Astrocyte of the spinal cord (primary cell): ENCODE data around the gene CDH7.

Source experiments
- DNase-seq: peaks from one replicate; pipeline ENCODE4 v3.0.0; 2011; ENCODE audit warnings: low read depth, low spot score
- H3K4me3 ChIP-seq: 2 replicates; pipeline ENCODE4 v1.5.1; 2011; ENCODE audit warnings: low read depth, mild to moderate bottlenecking, low read length, moderate library complexity
- CTCF ChIP-seq: IDR thresholded peaks from 2 replicates; pipeline ENCODE4 v1.5.1; 2012; ENCODE audit warnings: low read depth, mild to moderate bottlenecking, low read length, inconsistent platforms
- in situ Hi-C: cut with HindIII; loops from 2 replicates; pipeline ENCODE4 v1.10.0; 2017; ENCODE audit warnings: low sequenced_read_pairs

The CDH7 gene

DNA sequence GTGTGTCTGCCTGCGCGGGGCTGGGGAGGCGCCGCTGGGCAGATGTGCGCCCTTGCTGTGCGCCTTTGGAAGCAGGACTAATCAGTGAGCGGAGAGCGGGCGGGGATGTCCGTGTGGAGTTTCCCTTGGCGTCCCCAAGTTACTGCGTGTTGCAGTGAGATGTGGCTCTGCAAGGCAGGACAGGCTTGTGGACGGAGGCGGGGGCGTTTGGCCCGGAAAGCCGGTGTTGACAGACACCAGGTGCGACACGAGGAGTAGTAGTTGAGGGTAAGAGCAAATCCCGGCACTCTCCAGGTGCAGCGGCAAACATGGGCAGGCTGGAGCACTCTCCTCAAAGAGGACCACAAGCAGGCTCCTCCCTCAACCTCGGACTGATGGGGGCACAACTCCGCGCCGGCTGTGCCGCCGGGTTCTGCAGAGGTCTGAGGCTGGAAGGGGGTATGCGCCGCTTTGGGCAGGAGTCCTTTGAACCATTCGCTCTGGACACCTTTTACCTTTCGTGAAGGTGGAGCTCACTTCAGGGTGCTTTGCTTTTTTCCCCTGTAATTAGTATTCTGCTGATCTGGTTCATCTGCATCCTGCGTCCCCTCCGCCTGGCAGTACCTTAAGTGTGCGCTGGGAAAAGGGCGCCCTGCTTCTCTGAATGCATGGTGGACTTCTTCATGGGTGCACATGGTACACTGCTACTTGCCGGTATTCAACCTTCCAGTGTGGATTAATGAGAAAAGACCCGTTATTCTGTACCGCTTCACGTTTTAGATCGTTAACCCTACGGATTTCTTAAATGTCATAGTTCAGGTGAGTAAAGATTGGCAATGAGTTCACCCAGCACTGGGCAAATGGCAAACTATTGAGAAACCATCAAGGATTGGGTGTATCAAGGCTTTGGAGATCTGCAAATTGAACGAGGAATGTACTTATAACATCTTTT is 608 bp downstream of the CDH7 start:
- peak overlapping the region; percentile 4 for H3K4me3 ChIP-seq
- TF ChIP-seq CTCF, result no peak
- in situ Hi-C loops, result no loop called here
- DNase-seq, result no peak

GRCh38 chr18:65752625-65753325 is 2.0 kb downstream of the CDH7 start:
- no peak for TF ChIP-seq CTCF
- H3K4me3 ChIP-seq, result no peak overlapping the region
- in situ Hi-C loops, result no loop called here
- no peak for DNase-seq

- in situ Hi-C loops, result no loop called here
- peak; percentile 43 for DNase-seq
- peak; percentile 52 for TF ChIP-seq CTCF
- no peak overlapping the region for H3K4me3 ChIP-seq
These were observed 2.7 kb downstream of the CDH7 start for GRCh38 chr18:65753520-65753919.

- in situ Hi-C loops, result no loop called here
- no peak for TF ChIP-seq CTCF
- H3K4me3 ChIP-seq, result no peak overlapping the region
- DNase-seq, result peak; percentile 72
These were observed 3.3 kb downstream of the CDH7 start for GRCh38 chr18:65754121-65754520.

GRCh38 chr18:65755616-65756015 is 4.8 kb downstream of the CDH7 start:
- no peak for TF ChIP-seq CTCF
- DNase-seq, result no peak
- in situ Hi-C loops, result no loop called here

GRCh38 chr18:65760457-65760856 is 9.6 kb downstream of the CDH7 start:
- no peak for TF ChIP-seq CTCF
- H3K4me3 ChIP-seq, result no peak overlapping the region
- no peak for DNase-seq
- in situ Hi-C loops, result no loop called here

More at GRCh38 chr18:65755616-65756015, 4.8 kb downstream of the CDH7 start:
- no peak overlapping the region for H3K4me3 ChIP-seq
